Islet of Langerhans (tissue), 1 donor: Measurements from ENCODE around the gene CNIH1.

Experiments used
- FAIRE-seq: peaks from one replicate; lab custom pipeline; 2011; peaks lifted over from hg19 to GRCh38; lab: Jason Lieb, UNC

Gene CNIH1

DNA sequence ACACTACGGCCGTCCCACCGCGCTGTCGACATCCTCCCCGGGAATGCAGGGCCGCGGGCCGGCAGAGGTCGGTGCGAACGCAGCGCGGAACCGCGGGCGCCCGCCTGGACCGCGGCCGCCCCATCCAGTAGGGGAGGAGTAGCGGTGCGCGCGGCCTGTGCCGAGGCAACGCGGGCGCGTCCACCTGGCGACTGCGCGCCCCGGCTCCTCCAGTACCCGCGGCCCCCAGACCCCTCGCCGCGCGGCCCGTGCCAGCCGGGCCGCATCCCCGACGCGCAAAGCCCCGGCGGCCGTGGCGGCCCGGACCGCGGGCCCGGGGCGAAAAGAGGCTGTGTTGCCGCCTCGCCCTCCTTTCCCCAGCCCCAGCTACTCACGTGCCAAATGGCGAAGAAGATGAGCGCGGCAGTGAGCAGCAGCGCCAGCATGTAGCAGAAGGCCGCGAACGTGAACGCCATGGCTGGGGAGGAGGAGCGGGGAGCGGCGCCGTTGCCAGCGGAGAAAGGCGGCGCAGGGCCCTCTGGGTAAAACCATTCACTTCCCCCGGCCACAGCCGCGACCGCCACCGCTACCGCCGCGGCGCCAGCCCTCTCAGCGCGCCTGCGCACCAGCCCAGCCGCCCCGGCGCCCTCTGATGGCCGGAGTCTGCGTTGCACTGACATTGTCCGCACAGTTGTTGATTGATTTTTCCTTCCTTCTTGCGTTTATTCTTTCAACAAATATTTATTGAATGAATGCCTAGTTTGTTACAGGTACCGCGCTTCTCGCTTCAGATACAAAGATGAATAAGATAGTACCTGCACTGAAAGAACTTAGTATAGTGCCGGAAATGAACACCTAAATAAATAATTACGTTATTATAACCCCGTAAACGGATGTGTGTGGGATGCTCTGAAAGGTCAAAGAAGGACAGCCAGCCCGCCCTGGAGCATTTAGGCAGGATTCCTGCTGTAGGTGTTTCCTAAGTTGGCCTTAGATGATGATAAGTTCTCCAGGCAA is at the start of gene CNIH1:
CNIH1 (minus strand) TSS at position 502 of the 996 bp plus-strand sequence; CDS start at position 455, 47 bp downstream.
- FAIRE-seq, result no peak

DNA sequence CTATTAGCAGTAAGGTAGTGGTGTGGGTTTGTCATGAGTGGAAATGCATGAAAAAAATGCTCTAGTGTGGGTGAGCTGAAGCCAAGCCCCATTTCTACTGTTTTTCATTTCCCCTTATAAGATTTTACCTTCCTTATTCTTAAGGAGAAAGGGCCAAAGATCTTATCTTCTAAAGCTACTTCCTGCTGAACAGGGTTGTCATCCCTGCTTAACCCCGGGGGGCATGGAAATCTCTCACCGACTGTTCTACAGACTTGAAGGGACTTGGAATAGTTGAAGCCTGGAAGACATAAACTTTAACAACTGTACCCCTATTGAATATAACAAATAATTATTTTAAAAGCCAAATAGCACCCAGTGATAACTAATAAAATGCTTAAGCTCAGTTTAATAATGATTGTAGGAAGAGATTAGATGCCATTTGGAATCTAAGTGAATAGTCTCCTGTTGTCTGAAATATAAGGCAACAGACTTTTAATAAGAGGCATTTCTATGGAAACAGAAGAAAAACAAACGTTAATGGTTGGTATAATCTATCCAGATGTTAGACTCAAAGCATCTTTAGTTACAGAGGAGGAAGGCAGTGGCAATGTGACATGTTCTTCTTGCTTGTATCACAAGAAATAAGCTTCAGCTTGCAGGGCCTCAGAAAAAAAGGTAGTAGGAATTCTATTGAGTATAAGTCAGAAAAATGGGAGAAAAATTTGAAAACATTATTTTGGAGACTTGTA is 49.4 kb upstream of the CNIH1 start:
- no peak for FAIRE-seq

DNA sequence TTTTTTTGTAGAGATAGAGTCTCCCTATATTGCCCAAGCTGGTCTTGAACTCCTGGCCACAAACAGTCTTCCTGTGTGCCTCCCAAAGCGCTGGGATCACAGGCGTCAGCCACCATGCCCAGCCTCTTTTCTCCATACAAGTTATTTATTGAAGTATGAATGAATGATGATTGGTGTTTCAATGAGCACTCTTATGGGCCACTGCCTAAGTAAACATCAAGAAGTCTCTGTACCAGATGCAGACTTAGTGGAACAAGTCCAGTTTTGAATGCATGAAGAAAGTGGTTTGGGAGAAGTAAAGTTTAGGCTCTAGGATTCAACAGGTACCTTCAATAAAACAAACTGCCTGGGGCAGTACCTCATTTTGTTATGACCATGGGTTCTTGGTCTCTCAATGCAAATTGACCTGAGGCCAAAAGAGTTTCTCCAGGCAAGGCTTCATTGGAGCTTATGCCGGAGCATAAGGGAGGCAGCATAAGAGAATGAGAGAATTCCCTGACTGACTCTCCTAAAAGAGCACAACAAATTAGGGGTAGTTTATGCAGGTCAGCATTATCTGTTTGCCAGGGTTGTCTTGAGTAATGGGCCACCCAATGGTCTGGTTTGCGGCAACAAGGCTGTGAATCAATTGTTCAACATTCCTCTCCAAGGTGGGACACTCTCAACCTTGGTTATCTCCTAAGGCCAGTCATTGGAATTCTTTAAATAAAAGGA is 48.7 kb upstream of the CNIH1 start:
- no peak for FAIRE-seq

DNA sequence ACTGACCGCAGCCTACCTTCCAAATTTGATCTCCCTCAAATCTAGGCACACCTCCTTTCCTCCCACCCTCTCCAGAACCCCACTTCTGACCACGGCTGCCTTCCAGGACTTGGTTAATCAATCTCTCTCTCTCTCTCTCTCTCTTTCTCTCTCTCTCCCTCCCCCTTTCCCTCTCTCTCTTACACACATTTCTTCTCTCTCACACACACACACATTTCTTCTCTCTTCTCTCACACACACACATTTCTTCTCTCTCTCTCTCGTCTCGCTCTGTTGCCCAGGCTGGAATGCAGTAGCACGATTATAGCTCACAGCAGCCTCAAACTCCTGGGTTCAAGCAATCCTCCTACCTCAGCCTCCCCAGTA is 48.1 kb upstream of the CNIH1 start:
- FAIRE-seq, result no peak

DNA sequence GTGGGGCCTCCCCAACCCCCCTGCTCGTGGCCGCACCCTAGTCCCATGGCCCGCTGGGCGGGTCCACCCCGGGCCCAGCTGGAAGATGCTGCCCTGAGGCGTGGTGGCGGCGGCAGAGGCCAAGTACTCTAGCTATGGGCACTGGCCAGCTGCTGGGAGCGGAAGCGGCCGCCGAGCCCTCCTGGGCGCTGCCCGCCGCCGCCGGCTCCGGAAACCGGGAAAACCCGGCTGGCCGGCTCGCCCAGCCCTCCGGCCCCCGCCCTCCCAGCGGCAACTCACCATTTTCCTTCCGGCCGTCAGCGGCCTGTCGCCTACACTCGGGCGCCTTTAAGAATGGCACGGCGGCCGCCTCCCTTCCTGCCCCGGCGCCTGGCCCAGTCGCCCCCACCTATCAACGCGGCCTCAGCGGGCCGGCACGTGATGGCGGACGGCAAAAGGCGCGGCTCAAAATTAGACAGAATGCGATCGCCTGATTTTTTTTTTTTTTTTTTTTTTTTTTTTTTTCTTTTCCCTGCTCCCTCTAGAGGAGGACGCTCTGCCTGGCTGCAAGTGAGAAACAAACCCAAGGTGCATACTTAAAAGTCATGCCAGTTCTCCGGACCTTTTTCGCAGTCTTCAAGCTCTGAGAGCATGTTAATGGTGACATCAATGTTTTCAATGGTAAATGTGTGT is 47.6 kb upstream of the CNIH1 start, which contains the start of gene GMFB:
GMFB (minus strand) TSS at position 335 of the 672 bp plus-strand sequence; CDS start at position 282, 53 bp downstream.
- FAIRE-seq, result peak; percentile 33

DNA sequence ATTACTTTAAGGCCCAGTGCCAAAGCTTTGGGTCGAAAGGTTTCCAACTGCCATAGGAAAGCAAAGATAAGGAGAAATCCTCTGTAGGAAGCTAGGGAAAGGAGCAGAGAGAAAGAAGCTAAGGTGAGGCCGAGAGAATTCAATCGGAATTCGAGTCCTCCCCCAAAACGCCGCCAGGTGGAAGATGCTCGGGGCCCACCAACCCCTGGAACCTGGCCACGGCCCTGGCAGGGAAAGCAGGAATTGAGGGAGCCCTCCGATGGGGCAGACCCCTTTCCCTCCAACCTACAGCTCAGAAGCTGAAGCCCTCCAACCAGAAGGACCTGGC is 47.1 kb upstream of the CNIH1 start:
- no peak for FAIRE-seq

DNA sequence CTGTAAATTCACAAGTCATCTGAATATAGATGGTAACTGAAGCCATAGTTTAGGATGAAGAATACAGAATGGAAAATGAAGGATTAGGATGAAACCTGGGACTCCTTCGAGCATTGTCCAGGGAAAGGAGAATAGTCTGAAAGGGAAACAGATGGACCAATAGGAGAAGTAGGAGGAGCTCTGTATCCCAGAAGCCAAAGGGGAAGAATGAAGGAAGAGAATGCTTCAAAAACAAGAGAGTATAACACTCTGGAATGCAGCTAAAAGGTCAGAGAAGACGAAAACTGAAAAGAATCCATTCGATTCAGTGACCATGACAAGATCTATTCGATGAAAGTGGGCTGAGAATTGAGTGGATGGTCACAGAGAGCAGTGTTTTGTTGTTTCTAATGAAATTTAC is 46.6 kb upstream of the CNIH1 start:
- FAIRE-seq, result no peak

DNA sequence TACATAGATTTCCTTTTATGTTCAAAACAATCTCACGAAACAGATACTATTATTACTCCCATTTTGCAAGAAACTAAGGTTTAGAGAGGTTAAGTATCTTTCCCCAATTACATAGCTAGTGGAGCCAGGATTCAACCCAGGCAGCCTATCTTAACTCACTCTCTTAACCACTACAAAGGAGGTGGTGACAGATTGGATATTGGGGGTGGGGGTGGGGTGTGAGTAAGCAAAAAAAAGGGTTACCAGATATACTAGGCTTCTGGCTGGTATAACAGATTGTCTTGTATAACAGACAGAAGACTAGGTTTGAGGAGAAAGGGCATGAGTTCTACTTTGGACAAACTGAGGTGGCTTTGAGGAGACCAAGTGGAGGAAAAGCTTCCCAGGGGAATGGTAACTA is 45.5 kb upstream of the CNIH1 start:
- FAIRE-seq, result no peak

DNA sequence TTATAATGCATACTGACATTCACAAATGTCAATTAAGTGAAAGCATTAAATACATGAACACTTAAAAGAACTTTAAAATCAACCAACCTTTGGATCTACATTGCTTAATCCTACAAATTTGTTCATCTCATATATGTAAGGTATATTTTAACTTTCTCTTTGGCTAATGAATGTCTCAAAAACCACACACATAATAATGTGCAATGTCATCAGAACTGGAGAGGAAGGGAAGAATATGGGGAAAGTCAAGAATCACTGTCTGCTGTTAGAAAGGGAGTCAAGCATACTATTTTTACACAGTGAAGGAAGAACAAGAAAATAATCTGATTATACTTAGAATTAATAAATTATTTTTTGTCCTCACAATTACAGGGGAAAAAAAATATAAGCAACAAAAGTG is 42.7 kb upstream of the CNIH1 start:
- peak; percentile 88 for FAIRE-seq

DNA sequence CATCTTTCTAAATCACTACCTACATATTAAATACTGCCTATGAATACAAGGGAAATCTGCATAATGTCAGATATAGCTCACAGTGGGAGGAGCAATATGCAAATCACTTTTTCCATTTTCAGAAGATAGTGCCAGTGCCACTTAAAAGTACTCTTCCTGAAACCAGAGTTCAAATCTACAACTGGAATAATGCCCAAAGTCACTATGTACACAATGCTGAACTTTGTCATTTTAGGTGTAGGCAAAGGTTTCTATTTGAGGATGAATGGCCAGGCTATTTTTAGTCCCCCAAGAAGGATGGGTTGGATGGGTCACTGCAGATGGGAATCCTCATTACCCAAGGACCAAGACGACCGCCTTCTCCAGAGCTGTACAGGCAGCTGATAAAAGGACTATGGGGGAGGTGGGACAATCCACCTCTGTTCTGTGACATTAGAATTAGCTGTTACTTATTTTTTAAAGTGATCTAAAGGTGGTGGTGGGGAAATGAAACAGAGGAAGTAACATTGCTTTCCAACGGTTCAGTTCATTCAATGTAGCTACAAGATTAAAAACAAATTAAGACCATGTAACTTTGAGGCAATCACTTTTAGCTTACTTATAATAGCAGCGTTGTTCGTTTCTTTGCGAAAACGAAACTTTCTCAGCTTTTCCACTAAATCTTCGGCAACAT is 42.0 kb upstream of the CNIH1 start:
- no peak for FAIRE-seq

DNA sequence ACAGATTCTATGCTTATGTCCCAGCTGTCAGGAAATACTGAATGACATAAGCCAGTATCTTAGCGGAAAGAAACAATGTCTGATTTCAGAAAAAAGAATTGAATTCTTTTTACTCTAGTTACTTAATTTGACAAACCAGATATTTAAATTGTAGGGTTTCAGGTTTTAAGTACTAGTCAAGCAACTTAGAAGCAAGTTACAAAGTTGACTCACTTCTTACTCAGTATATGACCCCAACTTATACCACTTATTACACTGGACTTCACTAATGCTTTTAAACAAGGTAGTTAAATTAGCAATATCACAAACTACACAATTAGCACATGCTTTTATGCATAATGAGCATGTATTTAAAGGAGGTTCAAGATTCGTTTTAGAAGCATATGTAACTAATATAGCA is 40.5 kb upstream of the CNIH1 start:
- peak; percentile 17 for FAIRE-seq

DNA sequence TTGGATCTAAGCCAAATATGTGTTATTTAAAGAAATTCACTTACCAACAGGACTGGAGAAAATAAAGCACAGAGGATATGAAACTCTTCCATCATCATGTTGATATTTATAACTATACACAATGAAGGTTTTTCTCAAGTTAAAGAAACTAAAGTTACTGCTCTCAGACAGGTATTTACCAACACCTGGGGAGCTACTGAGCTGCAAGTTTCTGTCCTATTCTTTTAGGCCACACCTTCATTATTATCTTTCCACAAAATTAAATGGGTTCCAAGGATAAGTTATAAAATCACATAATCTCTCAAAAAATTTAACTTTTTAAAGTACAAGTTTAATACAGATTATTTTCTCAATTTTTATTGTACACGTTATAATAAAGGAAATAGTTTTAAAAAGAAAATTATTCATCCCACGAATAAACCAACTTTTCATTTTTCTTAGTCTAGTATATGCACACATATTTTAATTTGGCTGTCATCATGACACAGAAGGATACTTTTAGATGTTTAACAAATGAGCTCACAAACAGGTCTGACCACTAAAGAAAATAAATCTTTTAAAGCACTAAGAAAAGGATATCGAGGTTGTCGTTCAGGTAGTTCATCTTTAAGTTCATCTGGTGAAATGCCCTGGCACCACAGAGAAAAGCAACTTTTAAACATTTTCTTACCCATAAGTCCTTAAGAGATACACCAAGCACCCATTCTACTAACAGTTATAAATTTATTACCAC is 39.8 kb upstream of the CNIH1 start:
- FAIRE-seq, result no peak

DNA sequence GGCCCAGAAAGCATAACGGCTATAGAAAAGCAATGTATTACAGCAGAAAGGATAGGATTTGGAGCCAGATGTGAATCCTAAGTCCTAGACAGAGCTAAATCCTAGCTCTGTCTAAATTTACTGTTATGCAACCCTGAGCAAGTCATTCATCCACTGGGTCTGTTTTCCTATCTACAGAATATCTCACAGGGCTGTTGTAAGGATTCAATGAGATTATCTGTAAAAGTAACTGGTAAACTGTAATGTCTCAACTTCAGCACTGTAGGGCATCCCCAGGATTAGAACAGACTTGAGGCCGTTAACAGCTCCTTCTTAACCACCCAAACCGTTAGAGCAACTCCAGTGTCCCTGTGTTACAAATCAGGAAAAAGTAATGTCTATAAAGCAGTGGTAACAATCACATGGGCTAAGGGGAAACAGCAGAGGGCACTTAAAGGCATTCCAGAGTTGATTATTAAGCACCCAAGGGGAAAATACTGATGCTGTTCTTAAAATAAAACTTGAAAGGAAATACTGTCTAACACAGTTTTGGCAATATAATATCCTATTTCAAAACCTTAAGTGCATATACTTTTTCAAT is 37.6 kb upstream of the CNIH1 start:
- FAIRE-seq, result no peak

DNA sequence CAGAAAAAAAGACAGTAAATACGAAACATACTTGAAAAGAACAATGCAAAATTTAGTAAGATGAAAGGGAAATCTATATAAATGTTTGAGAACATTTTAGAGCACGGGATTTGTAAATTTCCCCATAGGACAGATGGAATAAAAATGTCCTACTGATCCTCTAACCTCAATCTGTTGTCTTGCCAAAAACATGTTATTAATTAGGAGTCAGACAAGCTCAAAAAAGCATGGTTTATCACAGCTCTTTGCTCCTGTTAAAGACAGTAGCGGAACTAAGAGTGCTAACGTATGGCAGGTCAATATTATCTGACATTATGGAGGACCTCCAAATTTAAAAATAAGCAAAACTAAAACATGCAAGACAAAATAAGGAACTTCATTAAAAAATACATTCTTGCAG is 34.7 kb upstream of the CNIH1 start:
- no peak for FAIRE-seq

DNA sequence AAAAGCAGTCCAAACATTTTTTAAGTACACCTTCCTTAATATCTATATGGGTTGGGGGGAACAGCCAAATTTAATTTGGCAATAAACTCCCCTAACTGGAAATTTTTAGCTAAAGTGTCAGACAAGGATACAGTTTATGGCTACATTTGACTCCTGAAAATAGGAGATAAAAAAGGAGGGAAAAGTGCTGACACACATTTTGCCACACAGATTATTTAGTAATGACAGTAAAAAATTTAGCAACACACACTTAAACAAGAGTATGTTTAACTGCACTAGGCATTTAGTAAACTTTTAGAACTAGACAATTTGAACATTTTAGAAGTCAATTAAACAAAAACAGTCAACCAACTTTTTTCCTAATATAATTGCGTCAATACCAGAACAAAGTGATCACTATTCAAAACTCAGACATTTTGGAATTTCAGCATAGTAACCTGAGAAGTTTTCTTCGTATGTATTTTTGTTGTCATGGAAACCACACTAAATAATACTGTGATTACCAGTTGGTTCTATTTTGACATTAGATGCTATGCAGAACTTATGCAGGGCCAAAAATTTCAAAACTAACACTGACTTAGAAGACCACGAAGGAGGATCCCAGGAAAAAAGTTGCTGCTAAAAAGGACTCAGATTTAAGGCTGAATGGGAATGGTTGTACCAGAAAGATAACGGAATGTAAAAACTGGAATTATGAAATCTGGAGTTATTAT is 34.2 kb upstream of the CNIH1 start:
- no peak for FAIRE-seq

DNA sequence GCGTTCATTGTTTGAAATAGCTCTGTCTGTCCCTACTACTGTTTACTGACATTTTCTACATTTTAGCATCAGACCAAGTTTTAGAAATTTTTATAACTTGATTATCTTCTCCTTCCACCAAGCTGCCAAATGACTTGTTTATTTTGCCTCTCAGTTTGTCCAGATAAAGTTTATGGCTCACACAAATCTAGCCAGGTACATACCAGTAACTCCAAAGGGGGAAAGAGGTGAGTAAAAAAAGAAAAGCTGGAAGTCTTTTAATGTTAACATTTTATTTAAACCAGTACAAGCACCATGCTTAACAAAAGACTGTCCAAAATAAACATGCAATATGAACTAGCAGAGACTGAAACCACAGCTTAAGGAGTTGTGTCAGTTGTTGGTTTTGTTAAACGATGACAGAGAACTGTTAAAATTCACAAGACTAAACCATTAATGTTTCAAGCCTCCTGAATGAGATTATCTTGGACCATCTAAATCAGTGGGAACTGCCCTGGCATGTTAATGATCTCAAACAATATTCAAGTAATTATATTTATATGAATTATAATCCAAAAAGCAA is 33.1 kb upstream of the CNIH1 start:
- FAIRE-seq, result peak; percentile 38

DNA sequence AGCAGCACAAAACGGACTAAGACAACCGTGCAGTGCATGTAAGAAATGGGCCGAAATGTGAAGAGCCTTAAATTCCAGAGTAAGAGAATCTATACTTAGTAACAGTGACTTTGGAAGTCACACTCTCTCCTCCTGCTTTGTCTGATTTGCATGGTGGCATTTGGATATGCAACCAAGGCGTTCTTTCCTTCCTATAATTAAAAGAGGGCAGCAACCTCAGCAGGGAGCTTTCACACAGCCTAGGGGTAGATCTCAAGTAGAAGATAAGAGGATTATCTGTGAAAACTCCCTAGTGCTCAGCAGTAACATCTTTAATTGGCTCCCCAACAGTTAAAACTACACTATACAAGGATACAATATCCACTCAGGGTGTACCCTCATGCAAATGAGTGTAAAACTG is 31.1 kb upstream of the CNIH1 start:
- no peak for FAIRE-seq

DNA sequence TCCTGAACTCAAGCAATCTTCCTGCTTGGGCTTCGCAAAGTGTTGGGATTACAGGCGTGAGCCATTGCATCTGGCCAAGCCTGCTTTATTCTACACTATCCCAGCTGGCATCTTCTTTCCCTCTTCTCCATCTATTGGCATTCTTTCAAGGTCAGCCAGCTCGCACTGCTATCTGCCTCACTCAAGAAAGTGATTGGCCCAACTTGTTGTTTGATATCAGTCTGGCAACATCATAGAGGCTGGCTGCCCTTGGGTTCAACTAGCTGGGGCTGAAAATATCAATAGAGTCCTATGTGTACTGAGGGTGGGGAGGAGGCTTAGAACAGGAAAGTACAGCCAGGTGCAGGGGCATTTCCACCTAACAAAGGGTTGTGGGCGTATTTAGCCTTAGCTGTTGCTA is 30.5 kb upstream of the CNIH1 start:
- FAIRE-seq, result no peak

DNA sequence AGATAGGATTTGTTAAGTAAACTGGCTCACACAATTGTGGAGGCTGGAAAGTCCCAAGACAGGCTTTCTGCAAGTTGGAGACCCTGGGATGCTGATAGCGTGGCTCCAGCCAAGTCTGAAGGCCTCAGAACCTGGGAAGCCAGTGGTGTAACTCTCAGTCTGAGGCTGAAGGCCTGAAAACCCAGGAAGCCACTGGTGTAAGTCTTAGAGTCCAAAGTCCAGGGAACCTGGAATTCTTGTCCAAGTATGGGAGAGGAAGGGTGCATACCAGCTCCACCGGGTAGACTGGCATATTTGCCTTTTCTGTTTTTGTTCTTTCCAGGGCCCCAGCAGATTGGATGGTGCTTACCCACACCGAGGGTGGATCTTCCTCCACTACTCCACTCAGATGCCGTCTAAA is 29.5 kb upstream of the CNIH1 start:
- no peak for FAIRE-seq

DNA sequence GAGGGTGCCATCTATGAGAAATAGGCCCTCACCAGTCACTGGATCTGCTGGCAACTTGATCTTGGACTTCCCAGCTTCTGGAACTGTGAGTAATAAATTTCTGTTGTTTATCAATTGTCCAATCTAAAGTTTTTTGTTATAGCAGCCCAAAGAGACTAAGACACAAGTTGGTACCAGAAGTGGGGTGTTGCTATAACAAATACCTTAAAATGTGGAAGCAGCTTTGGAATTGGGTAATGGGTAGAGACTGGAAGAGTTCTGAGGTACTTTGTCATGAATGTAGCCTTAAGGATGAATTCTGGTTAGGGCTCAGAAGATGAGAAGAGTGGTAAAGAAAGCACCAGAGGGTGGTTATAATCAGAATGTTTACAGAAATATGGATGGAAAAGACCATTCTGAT is 26.1 kb upstream of the CNIH1 start:
- no peak for FAIRE-seq
